ENCODE data around the gene SEC16A.

- TF ChIP-seq EP300 (IDR thresholded peaks at IDR 0.05) (no peak), CTCF (IDR thresholded peaks at IDR 0.05) (no peak), POLR2AphosphoS5 (IDR thresholded peaks at IDR 0.05) (no peak)
These were observed 45.4 kb downstream of the SEC16A start for GRCh38 chr9:136437430-136437829.

Data from suprapubic skin (tissue), 4 donors.